Endothelial cell of umbilical vein (primary cell): ENCODE data around the gene GLI3. TPM values are rescaled to one million over a fixed set of nuclear protein-coding genes. Genes with fewer than 3 reads are reported as not detected.

Source experiments
- BruUV-seq: library from RNA; stranded (reverse); fragments of 400-500 nt; replicated peaks from 2 replicates; lab custom pipeline; 2021; lab: Mats Ljungman, UMichigan
- CTCF ChIA-PET: fragments of 300-600, 350-600 bp; sonication (Branson Sonifier 250); formaldehyde crosslinking; loops from one replicate; lab custom pipeline; 2021; ENCODE audit warnings: antibody characterized with exemption, inconsistent platforms; lab: Charles Lee
- POLR2A ChIA-PET: fragments of 300-600, 350-600 bp; sonication (Branson Sonifier 250); formaldehyde crosslinking; loops from one replicate; lab custom pipeline; 2021; ENCODE audit warnings: antibody characterized with exemption, inconsistent platforms; lab: Charles Lee
- DNase-seq: peaks from one replicate; pipeline ENCODE4 v3.0.0-alpha.2; 2011; ENCODE audit warnings: low read depth, low spot score
- FAIRE-seq: peaks from 2 replicates; lab custom pipeline; 2011; peaks lifted over from hg19 to GRCh38; lab: Jason Lieb, UNC
- H2AFZ ChIP-seq: 2 replicates; pipeline ENCODE4 v1.6.0; 2012; ENCODE audit warnings: low read depth, low read length, control low read depth, inconsistent platforms
- H3K27ac ChIP-seq: 2 replicates; pipeline ENCODE4 v1.5.1; 2011; ENCODE audit warnings: low read depth, mild to moderate bottlenecking, control low read depth, low read length, moderate library complexity; ENCODE audit not compliant: insufficient read depth
- H3K27me3 ChIP-seq, 2 experiments: 2 replicates each; pipeline versions ENCODE4 v1.6.0 to v1.6.1; 2011; ENCODE audit warnings: low read length in 2 of 2, mixed read lengths in 1 of 2; ENCODE audit not compliant: control insufficient read depth in 2 of 2, insufficient read depth in 2 of 2
- H3K36me3 ChIP-seq, 2 experiments: 2 replicates in 1 of 2; 3 replicates in 1 of 2; pipeline ENCODE4 v1.5.1; 2011; ENCODE audit warnings: low read length in 2 of 2, mild to moderate bottlenecking in 1 of 2, moderate library complexity in 1 of 2; ENCODE audit not compliant: control insufficient read depth in 2 of 2, insufficient read depth in 2 of 2; ENCODE audit errors: extremely low read depth in 1 of 2
- H3K4me1 ChIP-seq: 3 replicates; pipeline ENCODE4 v1.5.1; 2011; ENCODE audit warnings: mild to moderate bottlenecking, low read length; ENCODE audit not compliant: control insufficient read depth, insufficient read depth; ENCODE audit errors: extremely low read depth
- H3K4me2 ChIP-seq: 2 replicates; pipeline ENCODE4 v1.6.1; 2011; ENCODE audit warnings: low read length, control low read depth, mixed read lengths; ENCODE audit not compliant: insufficient read depth
- H3K4me3 ChIP-seq, 3 experiments: fragments of 200-600 bp in 1 of 3; sonication (generic), shearing (Covaris generic) in 1 of 3; replicated peaks in 1 of 3; 2 replicates each; pipeline ENCODE4 v1.5.1; 2011 to 2016; ENCODE audit warnings: control low read depth in 3 of 3, low read length in 3 of 3, mild to moderate bottlenecking in 2 of 3, inconsistent platforms in 1 of 3, low read depth in 1 of 3, moderate library complexity in 1 of 3; ENCODE audit not compliant: insufficient read depth in 1 of 3
- H3K79me2 ChIP-seq: 2 replicates; pipeline ENCODE4 v1.6.0; 2012; ENCODE audit warnings: low read length, inconsistent platforms; ENCODE audit not compliant: control insufficient read depth, insufficient read depth
- H3K9ac ChIP-seq: replicated peaks from 2 replicates; pipeline ENCODE3; 2011; ENCODE audit warnings: low read length, control low read depth; ENCODE audit not compliant: insufficient read depth; ENCODE audit errors: extremely low read depth
- H3K9me1 ChIP-seq: replicated peaks from 3 replicates; pipeline ENCODE4 v1.6.0; 2011; ENCODE audit warnings: mild to moderate bottlenecking, low read length; ENCODE audit not compliant: control insufficient read depth, insufficient read depth; ENCODE audit errors: extremely low read depth
- H3K9me3 ChIP-seq: replicated peaks from 2 replicates; pipeline ENCODE4 v1.5.1; 2012; ENCODE audit warnings: low read length, inconsistent platforms; ENCODE audit not compliant: control insufficient read depth, insufficient read depth
- H4K20me1 ChIP-seq: replicated peaks from 2 replicates; pipeline ENCODE3; 2011; ENCODE audit warnings: mild to moderate bottlenecking, low read length; ENCODE audit not compliant: control insufficient read depth, insufficient read depth; ENCODE audit errors: extremely low read depth
- CTCF ChIP-seq, 2 donors: IDR thresholded peaks; 1 replicate in 1 of 2; 2 replicates in 1 of 2; pipeline ENCODE4 v1.5.1; 2011; ENCODE audit warnings: low read length in 2 of 2, mild to moderate bottlenecking in 2 of 2, moderate library complexity in 2 of 2, control low read depth in 1 of 2, inconsistent platforms in 1 of 2, low read depth in 1 of 2; ENCODE audit not compliant: insufficient read depth in 1 of 2; ENCODE audit errors: extremely low read depth in 1 of 2
- EZH2 ChIP-seq: IDR thresholded peaks from 2 replicates; pipeline ENCODE4 v1.6.1; 2012; ENCODE audit warnings: borderline replicate concordance, low read depth, mild to moderate bottlenecking, moderate library complexity, low read length, inconsistent platforms; ENCODE audit not compliant: severe bottlenecking
- GATA2 ChIP-seq: IDR thresholded peaks from 2 replicates; pipeline ENCODE4 v1.7.0; 2011; ENCODE audit warnings: low read depth, mild to moderate bottlenecking, moderate library complexity, mixed read lengths, low read length; ENCODE audit not compliant: insufficient read length, insufficient read depth
- JUN ChIP-seq: IDR thresholded peaks from 2 replicates; pipeline ENCODE4 v1.6.1; 2011; ENCODE audit warnings: borderline replicate concordance, low read depth; ENCODE audit not compliant: insufficient read length, insufficient read depth
- MAX ChIP-seq: IDR thresholded peaks from 2 replicates; pipeline ENCODE4 v1.6.1; 2011; ENCODE audit not compliant: insufficient read depth, insufficient read length
- MYC ChIP-seq: IDR thresholded peaks from one replicate; pipeline ENCODE4 v1.6.1; 2011; ENCODE audit warnings: mild to moderate bottlenecking, low read depth, low read length
- POLR2A ChIP-seq: IDR thresholded peaks from 2 replicates; pipeline ENCODE4 v1.6.1; 2012; ENCODE audit warnings: low read depth, mild to moderate bottlenecking, control low read depth, low read length
- POLR2AphosphoS5 ChIP-seq: IDR thresholded peaks from 2 replicates; pipeline ENCODE4 v1.6.1; 2012; ENCODE audit warnings: low read depth, mild to moderate bottlenecking, control low read depth, low read length, moderate library complexity; ENCODE audit not compliant: insufficient read depth
- dilution Hi-C: fragments of 300-500 bp; cut with MboI; formaldehyde crosslinking; loops from one replicate; pipeline ENCODE4 v1.15.0; 2019; ENCODE audit warnings: low sequenced_read_pairs; ENCODE audit not compliant: extremely low pct_ligation_motif_present
- intact Hi-C: fragments of 100-400 bp; cut with micrococcal nuclease; formaldehyde crosslinking; loops from one replicate; pipeline ENCODE4 v1.10.0; 2022
- polyA plus RNA-seq, 4 experiments: library from polyadenylated mRNA; depleted of rRNA in 3 of 4; stranded (reverse) in 3 of 4; unstranded in 1 of 4; fragments of >200 nt; gene quantifications; 2 replicates each; pipeline versions ENCODE4 v1.2.1 to v1.2.3, GENCODE V29; 2011 to 2012; ENCODE audit warnings: missing spikeins in 1 of 4
- total RNA-seq: library from RNA; stranded (reverse); gene quantifications from 2 replicates; pipeline ENCODE4 v1.2.3, GENCODE V29; 2021

The GLI3 gene
- total and polyA plus RNA-seq, 2 donors (not counting 3 experiments of a cell fraction or from before 2014, with no cell fraction given): 6.0 to 24.9 TPM

GRCh38 chr7:42010751-42011150, 226.3 kb downstream of the GLI3 start:
- FAIRE-seq (no peak), DNase-seq (no peak)
- ChIA-PET POLR2A (no interaction called here), CTCF (interaction anchor here (0.7 kb wide), 1 partner anchor 11 kb away, joined by 3 read pairs; no protein-coding TSS in a partner anchor)
- H3K36me3 ChIP-seq: peaks cover 0 to 2% of the 10 kb centered on the region in 2 experiments
- no peaks in the 10 kb centered on the region for H3K27me3 ChIP-seq
- H2AFZ ChIP-seq: no peak overlapping the region
- no peak overlapping the region for H3K9ac ChIP-seq
- H3K9me1 ChIP-seq: no peaks in the 10 kb centered on the region
- no TSS peak for BruUV-seq
- H3K4me3 ChIP-seq: no peak overlapping the region
- intact Hi-C loops (loop anchor here (10.0 kb wide), 1 partner anchor 314 kb away; no protein-coding TSS in a partner anchor), dilution Hi-C loops (no loop called here)
- H4K20me1 ChIP-seq: no peaks in the 10 kb centered on the region
- no peak overlapping the region for H3K27ac ChIP-seq
- TF ChIP-seq JUN: no peak
- TF ChIP-seq EZH2: no peak
- TF ChIP-seq MAX: no peak
- TF ChIP-seq POLR2AphosphoS5: no peak
- TF ChIP-seq MYC: no peak
- no peak for TF ChIP-seq CTCF (IDR thresholded peaks at IDR 0.05; ENCODE audit: extremely low read depth in 1 of 2, insufficient read depth in 1 of 2, low read depth in 1 of 2, low read length in 2 of 2)
- TF ChIP-seq POLR2A: no peak
- TF ChIP-seq GATA2: no peak
- no peak overlapping the region for H3K4me2 ChIP-seq
- H3K79me2 ChIP-seq: no peaks in the 10 kb centered on the region
- H3K4me1 ChIP-seq: no peaks in the 10 kb centered on the region
- no peaks in the 10 kb centered on the region for H3K9me3 ChIP-seq
